Fibroblast of pulmonary artery (primary cell): Measurements from ENCODE around the gene LIPT2.

Experiments used
- DNase-seq: peaks from one replicate; pipeline ENCODE4 v3.0.0-alpha.2; 2010; ENCODE audit warnings: low read depth
- H3K4me3 ChIP-seq: replicated peaks from 2 replicates; pipeline ENCODE4 v1.5.1; 2011; ENCODE audit warnings: low read depth, mild to moderate bottlenecking, control low read depth, low read length, moderate library complexity
- CTCF ChIP-seq: IDR thresholded peaks from 2 replicates; pipeline ENCODE4 v1.5.1; 2011; ENCODE audit warnings: mild to moderate bottlenecking, control low read depth, low read length, inconsistent platforms; ENCODE audit errors: missing control alignments

LIPT2 gene

GRCh38 chr11:74450318-74450717 is 43.2 kb downstream of the LIPT2 start:
- DNase-seq = no peak
- H3K4me3 ChIP-seq = no peak overlapping the region
- TF ChIP-seq CTCF = no peak

DNA sequence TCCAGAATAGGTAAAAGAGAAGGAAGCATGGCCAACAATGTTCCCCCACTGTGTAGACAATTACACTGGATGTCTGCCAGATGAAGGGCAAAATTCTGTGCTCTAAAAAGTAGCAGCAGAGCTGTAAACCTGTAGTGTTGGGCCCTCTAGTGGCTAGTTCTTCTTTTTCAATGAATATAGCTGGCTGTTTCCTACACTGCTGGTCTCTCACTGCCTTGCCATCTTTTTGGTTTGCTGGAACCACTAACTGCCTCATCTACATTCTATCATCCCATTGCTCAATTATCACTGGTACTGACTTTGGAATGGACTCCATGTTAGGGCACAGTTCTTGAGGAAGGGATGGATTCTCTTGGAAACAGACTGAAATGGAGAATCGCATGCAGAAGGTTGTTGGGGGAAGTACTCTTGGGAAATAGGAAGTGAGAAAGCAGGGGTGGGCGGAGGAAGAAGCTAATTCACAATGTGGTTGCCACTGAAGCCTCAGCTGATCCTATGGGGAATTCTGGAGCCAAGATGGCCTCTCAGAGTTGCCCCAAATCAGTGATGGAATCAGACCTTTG is 44.1 kb downstream of the LIPT2 start:
- no peak overlapping the region for H3K4me3 ChIP-seq
- peak; percentile 91 for DNase-seq
- TF ChIP-seq CTCF = peak; percentile 71

- DNase-seq = no peak
- TF ChIP-seq CTCF = no peak
- H3K4me3 ChIP-seq = no peak overlapping the region
Observed at GRCh38 chr11:74447720-74448119, 45.8 kb downstream of the LIPT2 start.

GRCh38 chr11:74446532-74446938 is 47.0 kb downstream of the LIPT2 start:
- H3K4me3 ChIP-seq = no peak overlapping the region
- TF ChIP-seq CTCF = no peak
- no peak for DNase-seq

DNA sequence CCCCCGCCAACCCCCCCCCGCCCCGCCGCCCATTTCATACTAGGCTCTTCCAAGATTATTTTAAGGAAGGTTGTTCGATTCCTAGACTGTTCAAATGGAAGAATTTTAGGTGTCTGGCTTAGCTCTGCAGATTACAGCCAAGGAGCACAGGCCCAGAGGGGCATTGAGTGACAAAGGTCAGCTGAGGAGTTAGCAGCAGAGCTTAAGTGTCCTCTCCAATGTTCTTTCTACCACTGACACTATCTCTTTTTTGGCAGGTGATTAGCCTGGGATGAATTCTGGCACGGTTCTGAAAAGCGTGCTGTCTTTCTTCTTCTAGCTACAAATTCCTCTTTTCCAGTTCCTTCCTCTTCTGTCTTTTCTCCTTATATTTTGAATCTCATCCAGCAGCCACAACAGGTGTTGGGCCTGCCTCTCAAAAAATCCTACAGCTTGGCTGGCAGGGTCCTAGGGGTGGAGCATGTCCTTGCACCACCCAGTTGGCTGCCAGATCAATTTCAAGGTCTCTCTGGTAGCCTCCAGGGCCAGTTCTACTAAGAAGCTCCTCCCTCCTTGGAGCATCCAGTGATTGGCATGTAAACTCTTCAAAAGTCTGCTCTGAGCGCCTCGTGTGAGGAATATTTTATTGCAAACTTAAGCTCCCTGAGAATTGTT is 49.2 kb downstream of the LIPT2 start:
- DNase-seq = no peak
- TF ChIP-seq CTCF = no peak
- H3K4me3 ChIP-seq = no peak overlapping the region

DNA sequence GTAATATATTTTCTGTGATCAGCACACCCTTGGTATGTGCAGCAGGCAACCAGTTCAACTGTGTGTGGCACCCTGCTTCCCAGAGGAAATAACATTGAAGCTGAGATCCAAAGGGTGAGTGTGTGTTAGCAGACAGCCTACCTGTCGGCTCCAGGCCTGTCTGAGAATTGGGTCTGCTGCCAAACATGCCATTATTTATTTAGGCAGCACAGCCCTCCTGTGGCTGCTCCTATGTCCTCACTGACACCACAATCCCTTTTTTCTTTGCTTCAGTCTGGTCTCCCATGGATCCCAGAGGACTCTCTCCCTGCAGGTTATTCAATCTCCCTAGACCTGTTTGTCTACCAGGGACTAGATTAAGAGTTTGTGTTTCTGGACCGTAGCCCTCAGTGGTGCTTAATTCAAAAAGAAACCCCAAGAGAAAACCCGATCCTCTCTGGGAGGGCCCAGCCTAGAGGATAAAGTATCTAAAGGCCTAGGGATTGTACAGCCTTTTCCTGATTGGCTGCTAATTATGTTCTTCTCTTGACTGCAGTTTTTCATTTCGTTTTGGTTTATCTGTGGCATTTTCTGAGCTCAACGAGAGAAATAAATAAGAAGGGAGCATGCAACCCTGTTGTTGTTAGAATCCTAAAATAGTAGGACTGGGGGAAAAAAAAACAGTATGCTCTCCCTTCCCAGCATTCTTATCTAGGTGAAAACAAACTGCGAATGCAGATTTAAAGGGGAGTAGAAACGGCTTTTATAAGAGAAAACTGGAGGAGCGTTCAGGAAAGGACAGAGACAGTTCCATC is 50.3 kb downstream of the LIPT2 start:
- DNase-seq = peak; percentile 41
- TF ChIP-seq CTCF = peak; percentile 19
- H3K4me3 ChIP-seq = no peak overlapping the region

- peak; percentile 37 for DNase-seq
- no peak for TF ChIP-seq CTCF
- no peak overlapping the region for H3K4me3 ChIP-seq
Observed at GRCh38 chr11:74442636-74443035, 50.9 kb downstream of the LIPT2 start.
